B cell (primary cell): ENCODE measurements around the gene HDAC1. TPM values are rescaled to one million over a fixed set of nuclear protein-coding genes. Genes with fewer than 3 reads are reported as not detected.

Source experiments
- ATAC-seq: fragments of 200-7000 bp; cut with Tn5 transposase; one replicate; pipeline ENCODE4 v1.10.0; 2021; ENCODE audit warnings: low read depth, mild to moderate bottlenecking, moderate number of reproducible peaks, moderate library complexity
- CTCF ChIA-PET: fragments of 350-600 bp; sonication (Branson Sonifier 250); formaldehyde crosslinking; loops from one replicate; lab custom pipeline; 2021; ENCODE audit warnings: antibody characterized with exemption, inconsistent platforms; lab: Charles Lee
- POLR2A ChIA-PET: fragments of 350-600 bp; sonication (Branson Sonifier 250); formaldehyde crosslinking; loops from one replicate; lab custom pipeline; 2021; ENCODE audit warnings: antibody characterized with exemption; lab: Charles Lee
- DNase-seq: peaks from one replicate; pipeline ENCODE4 v3.0.0; 2013
- H2AFZ ChIP-seq: 2 replicates; pipeline ENCODE4 v1.6.1; 2012; ENCODE audit warnings: mild to moderate bottlenecking, low read depth, low read length; ENCODE audit not compliant: insufficient read depth, poor library complexity, severe bottlenecking
- H3K27ac ChIP-seq, 2 donors: 1 replicate in 1 of 2; 2 replicates in 1 of 2; pipeline ENCODE4 v1.5.1; 2012 to 2013; ENCODE audit warnings: low read length in 2 of 2, mild to moderate bottlenecking in 2 of 2, moderate library complexity in 1 of 2
- H3K27me3 ChIP-seq, 4 experiments: fragments of 200-600 bp in 1 of 4; sonication (generic) in 1 of 4; replicated peaks in 1 of 4; 1 replicate in 2 of 4; 2 replicates in 2 of 4; pipeline versions ENCODE4 v1.6.1 to v1.7.0; 2013 to 2016; ENCODE audit warnings: low read length in 3 of 4, mild to moderate bottlenecking in 2 of 4, mixed read lengths in 1 of 4, moderate library complexity in 1 of 4; ENCODE audit not compliant: insufficient read depth in 4 of 4, control insufficient read depth in 3 of 4; ENCODE audit errors: control extremely low read depth in 1 of 4
- H3K36me3 ChIP-seq, 2 experiments: replicated peaks in 1 of 2; 1 replicate in 1 of 2; 2 replicates in 1 of 2; pipeline versions ENCODE4 v1.6.1 to v1.7.1; 2013; ENCODE audit warnings: low read length in 1 of 2; ENCODE audit not compliant: insufficient read depth in 2 of 2, control insufficient read depth in 1 of 2; ENCODE audit errors: control extremely low read depth in 1 of 2, extremely low read depth in 1 of 2
- H3K4me1 ChIP-seq, 2 donors: fragments of 200-600 bp in 1 of 2; sonication (generic) in 1 of 2; 1 replicate in 1 of 2; 2 replicates in 1 of 2; pipeline versions ENCODE4 v1.5.1 to v1.6.1; 2013 to 2017; ENCODE audit warnings: low read length in 2 of 2; ENCODE audit not compliant: control insufficient read depth in 2 of 2, insufficient read depth in 2 of 2
- H3K4me2 ChIP-seq: replicated peaks from 2 replicates; pipeline ENCODE3; 2012; ENCODE audit warnings: mild to moderate bottlenecking, low read depth, low read length; ENCODE audit not compliant: poor library complexity, severe bottlenecking
- H3K4me3 ChIP-seq, 5 experiments: fragments of 200-600 bp in 1 of 5; sonication (generic) in 1 of 5; 1 replicate in 3 of 5; 2 replicates in 2 of 5; pipeline versions ENCODE4 v1.5.1 to v1.7.0; 2011 to 2016; ENCODE audit warnings: low read length in 4 of 5, mild to moderate bottlenecking in 4 of 5, low read depth in 2 of 5, control low read depth in 1 of 5, moderate library complexity in 1 of 5; ENCODE audit not compliant: insufficient read depth in 1 of 5; ENCODE audit errors: control extremely low read depth in 1 of 5, extremely low read depth in 1 of 5
- H3K79me2 ChIP-seq: fragments of 200-600 bp; sonication (generic); one replicate; pipeline ENCODE4 v1.6.0; 2016; ENCODE audit warnings: low read length; ENCODE audit not compliant: control insufficient read depth, insufficient read depth
- H3K9ac ChIP-seq: fragments of 200-600 bp; sonication (generic); 2 replicates; pipeline ENCODE4 v1.6.1; 2017; ENCODE audit warnings: mild to moderate bottlenecking, low read length, moderate library complexity
- H3K9me3 ChIP-seq, 3 donors: one replicate each; pipeline versions ENCODE4 v1.6.1 to v1.7.1; 2013; ENCODE audit warnings: low read length in 2 of 3; ENCODE audit not compliant: control insufficient read depth in 2 of 3, insufficient read depth in 1 of 3; ENCODE audit errors: control extremely low read depth in 1 of 3
- H4K20me1 ChIP-seq: 2 replicates; pipeline ENCODE4 v1.6.0; 2012; ENCODE audit warnings: mild to moderate bottlenecking, low read length; ENCODE audit not compliant: insufficient read depth, control insufficient read depth, poor library complexity, severe bottlenecking
- H3K27ac Mint-ChIP-seq: one replicate; pipeline ENCODE4 v1.8.0; 2021; ENCODE audit warnings: mixed read lengths
- H3K27me3 Mint-ChIP-seq: one replicate; pipeline ENCODE4 v1.8.0; 2021; ENCODE audit warnings: mixed read lengths
- H3K4me1 Mint-ChIP-seq: one replicate; pipeline ENCODE4 v1.8.0; 2021; ENCODE audit warnings: mixed read lengths
- H3K4me3 Mint-ChIP-seq: one replicate; pipeline ENCODE4 v1.8.0; 2021; ENCODE audit warnings: mixed read lengths
- H3K9me3 Mint-ChIP-seq: one replicate; pipeline ENCODE4 v1.8.0; 2022; ENCODE audit warnings: mixed read lengths; ENCODE audit not compliant: insufficient read depth
- CTCF ChIP-seq: fragments of 200-600 bp; IDR thresholded peaks from one replicate; pipeline ENCODE4 v1.8.0; 2022; ENCODE audit warnings: antibody characterized with exemption, mild to moderate bottlenecking
- EZH2 ChIP-seq: IDR thresholded peaks from 2 replicates; pipeline ENCODE4 v1.6.1; 2012; ENCODE audit warnings: borderline replicate concordance, low read depth, mild to moderate bottlenecking, moderate library complexity, low read length; ENCODE audit not compliant: insufficient read depth, poor library complexity, severe bottlenecking
- WGBS: methylation state at CpG from one replicate; pipeline ENCODE4 v1.1.5; 2013; ENCODE audit warnings: missing lambda C conversion rate; ENCODE audit not compliant: insufficient coverage; 5-methylcytosine and 5-hydroxymethylcytosine counted together
- intact Hi-C: fragments of 100-400 bp; cut with micrococcal nuclease; formaldehyde crosslinking; loops from one replicate; pipeline ENCODE4 v1.10.0; 2022
- polyA plus RNA-seq: library from polyadenylated mRNA; depleted of rRNA; stranded (reverse); fragments of >200 nt; gene quantifications from 2 replicates; pipeline ENCODE4 v1.2.3, GENCODE V29; 2012
- total RNA-seq, 2 donors: library from RNA; stranded (reverse); fragments of 120-200 nt in 1 of 2; gene quantifications; 1 replicate in 1 of 2; 2 replicates in 1 of 2; pipeline versions ENCODE4 v1.2.3 to v1.2.4, GENCODE V29; 2013 to 2022

Gene HDAC1
- total and polyA plus RNA-seq, 2 donors (not counting 1 experiment from before 2014, with no cell fraction given): 184 to 205 TPM

GRCh38 chr1:32353431-32353830, 61.5 kb downstream of the HDAC1 start:
- Mint-ChIP-seq H3K9me3 (no peaks in the 10 kb centered on the region), H3K4me3 (peak overlapping the region; percentile 67), H3K27ac (no peak overlapping the region), H3K27me3 (no peaks in the 10 kb centered on the region), H3K4me1 (peaks cover 24% of the 10 kb centered on the region)
- no peaks in the 10 kb centered on the region for H3K79me2 ChIP-seq
- peaks cover 14 to 27% of the 10 kb centered on the region in 2 donors for H3K4me1 ChIP-seq
- ChIA-PET POLR2A (interaction anchor here (1.0 kb wide), 1 partner anchor 17 kb away, joined by 3 read pairs; the partner anchor contains the start of gene MARCKSL1), CTCF (interaction anchor here (0.9 to 3.4 kb wide), 2 partner anchors 17 to 19 kb away, joined by 3 to 29 read pairs; partner anchors contain the start of gene MARCKSL1)
- H3K36me3 ChIP-seq: no peaks in the 10 kb centered on the region
- no peak overlapping the region for H3K9ac ChIP-seq
- WGBS: 79% methylated on average over 2 of the region's 2 CpGs
- H3K9me3 ChIP-seq: peaks cover 0 to 15% (median 4%) of the 10 kb centered on the region in 3 donors
- no peak for DNase-seq
- ATAC-seq: no peak
- no peak overlapping the region for H3K27ac ChIP-seq
- no peak overlapping the region for H3K4me2 ChIP-seq
- TF ChIP-seq CTCF (no peak), EZH2 (no peak)
- no peak overlapping the region for H2AFZ ChIP-seq
- H4K20me1 ChIP-seq: no peaks in the 10 kb centered on the region
- H3K4me3 ChIP-seq: no peak overlapping the region
- no peaks in the 10 kb centered on the region for H3K27me3 ChIP-seq
- intact Hi-C loops: loop anchor here (10.0 kb wide), 1 partner anchor 709 kb away; the partner anchor contains the start of gene PEF1

GRCh38 chr1:32353886-32354570, 62.1 kb downstream of the HDAC1 start:
- H3K27ac Mint-ChIP-seq: no peak overlapping the region
- Histone ChIP-seq H3K9me3 (peaks cover 0 to 15% (median 4%) of the 10 kb centered on the region in 3 donors), H3K4me1 (peaks cover 14 to 25% of the 10 kb centered on the region in 2 donors), H3K36me3 (no peaks in the 10 kb centered on the region), H4K20me1 (no peaks in the 10 kb centered on the region), H2AFZ (no peak overlapping the region), H3K4me3 (no peak overlapping the region), H3K27ac (no peak overlapping the region), H3K9ac (no peak overlapping the region), H3K4me2 (no peak overlapping the region), H3K27me3 (no peaks in the 10 kb centered on the region), H3K79me2 (no peaks in the 10 kb centered on the region)
- ChIA-PET CTCF (interaction anchor here (0.6 to 0.8 kb wide), 2 partner anchors 8 to 11 kb away, joined by 3 to 4 read pairs; no protein-coding TSS in a partner anchor), POLR2A (interaction anchor here (0.7 to 1.0 kb wide), 2 partner anchors 18 to 32 kb away, joined by 3 to 6 read pairs; partner anchors contain the start of gene MARCKSL1)
- ATAC-seq (no peak), DNase-seq (no peak)
- H3K4me3 Mint-ChIP-seq: peak overlapping the region; percentile 67
- TF ChIP-seq EZH2 (no peak), CTCF (no peak)
- intact Hi-C loops: loop anchor here (10.0 kb wide), 1 partner anchor 709 kb away; the partner anchor contains the start of gene PEF1
- peaks cover 22% of the 10 kb centered on the region for H3K4me1 Mint-ChIP-seq
- WGBS: 60% methylated on average over 2 of the region's 2 CpGs
- no peaks in the 10 kb centered on the region for H3K27me3 Mint-ChIP-seq
- H3K9me3 Mint-ChIP-seq: no peaks in the 10 kb centered on the region
